Prostate gland (tissue), 2 donors: ENCODE results near the gene TMEM229B. TPM values are rescaled to one million over a fixed set of nuclear protein-coding genes. Genes with fewer than 3 reads are reported as not detected.
A peak's percentile ranks its signal among the peaks of the same experiment; 100 is the strongest.

ENCODE experiments used
- DNase-seq: peaks from one replicate; pipeline ENCODE4 v3.0.0-alpha.2; 2019; ENCODE audit warnings: low spot score
- H3K27ac ChIP-seq, 2 donors: fragments of 200-600 bp; sonication (generic); 2 replicates each; pipeline ENCODE4 v1.5.1; 2017 to 2019
- H3K27me3 ChIP-seq: fragments of 200-600 bp; sonication (generic); replicated peaks from 2 replicates; pipeline ENCODE4 v1.5.1; 2019; ENCODE audit not compliant: insufficient read depth
- H3K36me3 ChIP-seq, 2 donors: fragments of 200-600 bp; sonication (generic); 1 replicate in 1 of 2; 2 replicates in 1 of 2; pipeline versions ENCODE4 v1.5.1 to v1.8.1; 2017 to 2019
- H3K4me1 ChIP-seq: fragments of 200-600 bp; sonication (generic); replicated peaks from 2 replicates; pipeline ENCODE4 v1.5.1; 2019
- H3K4me3 ChIP-seq, 2 donors: fragments of 200-600 bp; sonication (generic); 2 replicates each; pipeline ENCODE4 v1.5.1; 2017 to 2019
- H3K9me3 ChIP-seq: fragments of 200-600 bp; sonication (generic); 2 replicates; pipeline ENCODE4 v1.5.1; 2017
- POLR2A ChIP-seq: fragments of 450-650 bp; IDR thresholded peaks from one replicate; pipeline ENCODE4 v1.6.1; 2016; ENCODE audit warnings: antibody characterized with exemption, mild to moderate bottlenecking
- POLR2AphosphoS5 ChIP-seq: sonication (generic); formaldehyde crosslinking; IDR thresholded peaks from one replicate; pipeline ENCODE4 v1.6.1; 2017; ENCODE audit warnings: antibody characterized with exemption
- WGBS: methylation state at CpG from one replicate; pipeline ENCODE4 v1.1.5; 2018; 5-methylcytosine and 5-hydroxymethylcytosine counted together
- intact Hi-C: fragments of 100-400 bp; cut with DNase I; formaldehyde crosslinking; loops from one replicate; pipeline ENCODE4 v1.14.2; 2022
- total RNA-seq, 2 donors: library from RNA; depleted of rRNA; stranded (reverse); fragments of >200 nt; gene quantifications; one replicate each; pipeline ENCODE4 v1.1.0, GENCODE V29; 2016
- TF ChIP-seq, protein P1 (sequence below), 4 experiments: fragments of 200-600 bp in 2 of 4; fragments of 450-650 bp in 2 of 4; sonication (generic) in 2 of 4; IDR thresholded peaks; 1 replicate in 3 of 4; 2 replicates in 1 of 4; pipeline ENCODE4 v1.5.1; 2016 to 2019; ENCODE audit warnings: antibody characterized with exemption in 4 of 4, mild to moderate bottlenecking in 2 of 4, moderate library complexity in 2 of 4

The TMEM229B gene
- total RNA-seq, 2 donors from 2014 or later: 5.7 to 85.4 TPM

DNA sequence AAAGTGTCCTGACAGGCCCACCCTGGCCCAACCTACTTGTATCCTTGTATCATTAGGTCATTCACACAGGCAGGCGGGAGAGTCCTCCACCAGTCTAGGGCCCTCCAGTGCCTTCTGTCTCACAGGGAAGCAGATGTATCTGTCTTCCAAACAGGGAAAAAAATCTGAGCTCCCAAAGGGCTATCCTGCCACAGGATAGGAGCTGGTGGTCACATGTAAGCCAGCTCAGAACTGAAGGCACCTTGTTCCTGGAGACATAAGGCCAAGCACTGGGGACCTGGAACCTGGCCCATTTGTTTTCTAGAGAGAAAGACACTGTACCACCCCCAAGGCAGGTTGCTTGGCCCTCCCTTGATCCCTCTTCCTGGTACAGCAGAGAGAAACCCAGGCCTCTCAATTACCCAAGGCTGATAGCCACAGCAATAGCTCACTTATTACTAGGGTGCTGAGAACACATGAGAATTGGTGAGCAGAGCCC, 25.1 kb upstream of the TMEM229B start:
- no peaks in the 10 kb centered on the region for H3K27me3 ChIP-seq
- DNase-seq: no peak
- TF ChIP-seq POLR2A (no peak), POLR2AphosphoS5 (no peak)
- TF ChIP-seq, protein P1, sequence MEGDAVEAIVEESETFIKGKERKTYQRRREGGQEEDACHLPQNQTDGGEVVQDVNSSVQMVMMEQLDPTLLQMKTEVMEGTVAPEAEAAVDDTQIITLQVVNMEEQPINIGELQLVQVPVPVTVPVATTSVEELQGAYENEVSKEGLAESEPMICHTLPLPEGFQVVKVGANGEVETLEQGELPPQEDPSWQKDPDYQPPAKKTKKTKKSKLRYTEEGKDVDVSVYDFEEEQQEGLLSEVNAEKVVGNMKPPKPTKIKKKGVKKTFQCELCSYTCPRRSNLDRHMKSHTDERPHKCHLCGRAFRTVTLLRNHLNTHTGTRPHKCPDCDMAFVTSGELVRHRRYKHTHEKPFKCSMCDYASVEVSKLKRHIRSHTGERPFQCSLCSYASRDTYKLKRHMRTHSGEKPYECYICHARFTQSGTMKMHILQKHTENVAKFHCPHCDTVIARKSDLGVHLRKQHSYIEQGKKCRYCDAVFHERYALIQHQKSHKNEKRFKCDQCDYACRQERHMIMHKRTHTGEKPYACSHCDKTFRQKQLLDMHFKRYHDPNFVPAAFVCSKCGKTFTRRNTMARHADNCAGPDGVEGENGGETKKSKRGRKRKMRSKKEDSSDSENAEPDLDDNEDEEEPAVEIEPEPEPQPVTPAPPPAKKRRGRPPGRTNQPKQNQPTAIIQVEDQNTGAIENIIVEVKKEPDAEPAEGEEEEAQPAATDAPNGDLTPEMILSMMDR (IDR thresholded peaks at IDR 0.05): no peak
- no peak overlapping the region for H3K4me3 ChIP-seq
- intact Hi-C loops: loop anchor here (2.0 kb wide), 1 partner anchor 85 kb away; no protein-coding TSS in a partner anchor
- 87% methylated on average over 1 of the region's 1 CpG for WGBS
- H3K9me3 ChIP-seq: no peaks in the 10 kb centered on the region
- H3K27ac ChIP-seq: peak overlapping the region; percentile 71 to 79
- no peaks in the 10 kb centered on the region for H3K4me1 ChIP-seq
- no peaks in the 10 kb centered on the region for H3K36me3 ChIP-seq

DNA sequence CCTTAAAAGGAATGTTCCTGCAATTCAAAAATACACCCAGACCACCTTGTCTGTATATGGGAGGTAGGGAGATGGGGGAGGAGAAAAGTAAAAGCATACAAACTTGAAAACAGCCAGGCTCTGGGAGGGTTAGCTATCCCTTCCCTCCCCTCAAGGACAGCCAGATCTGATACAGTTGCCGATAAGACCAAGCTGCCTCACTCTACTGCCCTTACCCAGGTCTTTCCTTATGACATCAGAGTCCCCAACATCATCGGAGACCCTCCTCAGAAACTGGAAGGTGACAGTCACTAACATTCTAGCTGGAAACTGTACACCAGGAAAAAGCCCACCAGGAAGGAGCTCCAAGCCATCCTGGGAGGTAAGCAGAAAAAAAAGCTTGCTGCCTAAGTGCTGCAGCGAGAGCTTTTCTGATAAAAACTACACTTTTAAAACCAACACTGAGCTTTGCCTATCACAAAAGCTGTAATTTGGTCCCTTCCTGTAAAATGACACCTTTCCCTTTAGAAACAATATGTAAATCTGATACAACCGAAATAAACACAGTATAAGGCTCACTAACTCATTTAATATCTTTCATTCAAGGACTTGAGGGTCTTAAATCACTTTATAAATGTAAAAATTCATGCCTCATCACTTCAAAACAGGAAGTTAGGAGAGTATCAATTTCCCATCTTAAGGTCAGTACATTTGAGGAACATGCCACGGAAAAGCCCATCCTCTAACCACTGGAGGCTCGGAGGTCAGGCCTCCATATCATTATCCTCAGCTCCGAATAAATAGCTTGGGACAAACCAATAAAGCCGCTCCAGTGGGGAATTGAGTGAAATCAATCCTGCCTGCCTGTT, 24.2 kb upstream of the TMEM229B start:
- 81% methylated on average over 8 of the region's 8 CpGs for WGBS

DNA sequence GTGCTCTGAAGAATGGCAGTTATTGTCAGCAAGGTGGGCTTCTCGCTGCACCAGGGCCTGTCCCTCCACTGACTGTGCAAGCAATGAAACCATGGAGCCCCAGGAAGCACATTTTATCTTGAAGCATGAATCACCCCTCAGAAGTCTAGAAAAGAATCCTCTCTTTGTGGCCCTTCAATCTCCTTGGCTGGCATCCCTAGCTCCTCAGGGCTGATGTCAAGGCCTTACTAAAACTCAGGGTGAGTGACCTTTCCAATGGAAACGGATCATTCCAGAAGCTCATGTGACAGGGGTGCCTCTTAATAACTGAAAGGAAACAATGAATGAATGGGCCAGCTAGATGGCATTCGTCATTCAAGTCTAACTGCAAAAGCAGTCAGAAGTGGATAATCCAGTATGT, 22.3 kb upstream of the TMEM229B start:
- H3K9me3 ChIP-seq: no peaks in the 10 kb centered on the region
- H3K36me3 ChIP-seq: no peaks in the 10 kb centered on the region
- no peak for DNase-seq
- no peak for TF ChIP-seq POLR2A
- no peak for TF ChIP-seq POLR2AphosphoS5
- TF ChIP-seq, protein P1 (IDR thresholded peaks at IDR 0.05): no peak
- H3K4me3 ChIP-seq: no peak overlapping the region
- H3K27ac ChIP-seq: no peak overlapping the region
- no peaks in the 10 kb centered on the region for H3K27me3 ChIP-seq
- WGBS: 82% methylated on average over 3 of the region's 3 CpGs
- intact Hi-C loops: no loop called here
- no peaks in the 10 kb centered on the region for H3K4me1 ChIP-seq

More for the DNA sequence above, 24.2 kb upstream of the TMEM229B start:
- Histone ChIP-seq H3K4me3 (no peak overlapping the region), H3K27ac (no peak overlapping the region), H3K27me3 (no peaks in the 10 kb centered on the region), H3K4me1 (no peaks in the 10 kb centered on the region), H3K9me3 (no peaks in the 10 kb centered on the region), H3K36me3 (no peaks in the 10 kb centered on the region)
- intact Hi-C loops: no loop called here
- TF ChIP-seq POLR2A (no peak), POLR2AphosphoS5 (no peak)
- TF ChIP-seq, protein P1 (IDR thresholded peaks at IDR 0.05): no peak
- DNase-seq: no peak

DNA sequence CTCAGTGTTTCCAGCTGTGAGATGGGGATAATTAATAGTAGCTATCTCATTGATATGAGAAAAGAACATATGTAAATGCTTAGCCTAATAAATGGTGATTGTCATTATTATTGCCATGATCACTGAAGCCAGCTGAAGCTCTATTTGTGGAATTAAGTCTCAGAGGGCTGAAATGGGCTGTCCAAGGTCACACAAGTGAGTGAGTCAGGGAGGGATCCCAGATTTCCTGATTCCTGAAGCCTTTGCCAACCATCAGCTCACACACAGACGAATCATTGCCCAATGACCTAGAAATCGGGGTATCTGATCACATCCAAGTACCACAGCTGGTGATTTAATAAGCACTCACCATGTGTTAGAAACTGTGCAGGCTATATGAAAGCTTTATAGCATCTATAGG, 21.6 kb upstream of the TMEM229B start:
- TF ChIP-seq POLR2A: no peak
- TF ChIP-seq, protein P1 (IDR thresholded peaks at IDR 0.05): no peak
- no peak for TF ChIP-seq POLR2AphosphoS5
- H3K4me1 ChIP-seq: no peaks in the 10 kb centered on the region
- 63% methylated on average over 2 of the region's 2 CpGs for WGBS
- H3K9me3 ChIP-seq: no peaks in the 10 kb centered on the region
- DNase-seq: no peak
- H3K27me3 ChIP-seq: no peaks in the 10 kb centered on the region
- no peaks in the 10 kb centered on the region for H3K36me3 ChIP-seq
- no peak overlapping the region for H3K27ac ChIP-seq
- no peak overlapping the region for H3K4me3 ChIP-seq
- intact Hi-C loops: no loop called here

DNA sequence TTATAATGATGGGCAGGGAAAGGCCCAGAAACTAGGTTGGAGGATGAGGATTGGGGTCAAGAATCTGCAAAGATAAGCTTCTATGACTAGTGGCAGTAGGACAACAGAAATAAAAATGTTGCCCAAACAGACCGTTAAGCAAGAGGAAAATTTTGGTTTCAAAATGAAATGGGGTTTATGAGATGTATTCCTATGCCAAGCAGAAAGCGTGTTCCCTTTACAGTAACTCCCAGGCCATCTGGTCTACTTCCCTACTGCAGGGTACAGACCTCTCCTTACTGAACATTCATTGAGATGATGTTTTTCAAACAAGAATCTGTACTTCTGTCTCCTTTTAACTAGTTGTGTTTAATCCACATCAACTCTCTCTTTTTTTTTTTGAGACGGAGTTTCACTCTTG, 20.4 kb upstream of the TMEM229B start:
- no peaks in the 10 kb centered on the region for H3K4me1 ChIP-seq
- no peak for TF ChIP-seq POLR2AphosphoS5
- TF ChIP-seq, protein P1 (IDR thresholded peaks at IDR 0.05): no peak
- no peak for TF ChIP-seq POLR2A
- no peak overlapping the region for H3K4me3 ChIP-seq
- no peak overlapping the region for H3K27ac ChIP-seq
- H3K36me3 ChIP-seq: no peaks in the 10 kb centered on the region
- intact Hi-C loops: no loop called here
- no peaks in the 10 kb centered on the region for H3K27me3 ChIP-seq
- no peak for DNase-seq
- 59% methylated on average over 3 of the region's 3 CpGs for WGBS
- H3K9me3 ChIP-seq: no peaks in the 10 kb centered on the region
